K562 (cell line): ENCODE data around the gene VSIG4. TPM values are rescaled to one million over a fixed set of nuclear protein-coding genes. Genes with fewer than 3 reads are reported as not detected.

Source experiments
- ETV1 ChIP-seq: fragments of 450-650 bp; conservative IDR thresholded peaks from 2 replicates; pipeline ENCODE4 v1.6.1; 2016; ENCODE audit warnings: missing genetic modification characterization, control low read depth, low read depth, missing compliant biosample characterization
- FOXJ2 ChIP-seq: fragments of 200-800 bp; sonication (Bioruptor generic); IDR thresholded peaks from 2 replicates; pipeline ENCODE4 v1.6.1; 2016; ENCODE audit warnings: missing genetic modification characterization, missing compliant biosample characterization
- HDAC1 ChIP-seq, 2 experiments: fragments of 450-650 bp; IDR thresholded peaks; 2 replicates each; pipeline ENCODE4 v1.6.1; 2016 to 2017; ENCODE audit warnings: inconsistent platforms in 1 of 2, mild to moderate bottlenecking in 1 of 2, moderate library complexity in 1 of 2
- NCOA1 ChIP-seq: fragments of 450-650 bp; IDR thresholded peaks from 2 replicates; pipeline ENCODE4 v1.6.1; 2016; ENCODE audit warnings: low read depth
- NELFE ChIP-seq: IDR thresholded peaks from 2 replicates; pipeline ENCODE4 v1.6.1; 2011; ENCODE audit warnings: mild to moderate bottlenecking; ENCODE audit not compliant: insufficient read depth, insufficient read length
- NR2C1 ChIP-seq, 2 experiments: fragments of 450-650 bp; IDR thresholded peaks; 2 replicates each; pipeline ENCODE4 v1.6.1; 2017; ENCODE audit warnings: mild to moderate bottlenecking in 2 of 2, antibody characterized with exemption in 1 of 2, inconsistent platforms in 1 of 2, missing compliant biosample characterization in 1 of 2, missing genetic modification characterization in 1 of 2
- POLR2G ChIP-seq: fragments of 200-400 bp; formaldehyde crosslinking; IDR thresholded peaks from 2 replicates; pipeline ENCODE4 v1.6.1; 2017; ENCODE audit warnings: low read depth, mild to moderate bottlenecking, antibody characterized with exemption, low read length, moderate library complexity
- POLR2H ChIP-seq: IDR thresholded peaks from 2 replicates; pipeline ENCODE4 v1.6.1; 2016; ENCODE audit warnings: missing genetic modification characterization, low read depth, mild to moderate bottlenecking, control low read depth, missing compliant biosample characterization, moderate library complexity
- RAD21 ChIP-seq, 2 experiments: fragments of 250-450 bp in 1 of 2; fragments of 450-650 bp in 1 of 2; sonication (Bioruptor Pico) in 1 of 2; formaldehyde crosslinking in 1 of 2; IDR thresholded peaks in 1 of 2; conservative IDR thresholded peaks in 1 of 2; 2 replicates each; pipeline versions ENCODE4 v1.4.0 to v1.8.0; 2020 to 2022; ENCODE audit warnings: mild to moderate bottlenecking in 2 of 2, moderate library complexity in 1 of 2
- RBFOX2 ChIP-seq: fragments of 200-400 bp; formaldehyde crosslinking; IDR thresholded peaks from 2 replicates; pipeline ENCODE4 v1.6.1; 2017; ENCODE audit warnings: low read depth, mild to moderate bottlenecking, low read length, moderate library complexity
- RNF2 ChIP-seq: sonication (generic); IDR thresholded peaks from 2 replicates; pipeline ENCODE4 v1.6.1; 2016
- RUNX1 ChIP-seq: sonication (generic); IDR thresholded peaks from 2 replicates; pipeline ENCODE4 v1.6.1; 2016; ENCODE audit warnings: antibody characterized with exemption, low read depth
- ZFP36 ChIP-seq: fragments of 150-350 bp; IDR thresholded peaks from 2 replicates; pipeline ENCODE4 v1.6.1; 2018; ENCODE audit warnings: low read length, low read depth; ENCODE audit not compliant: partially characterized antibody
- ZNF23 ChIP-seq: fragments of 250-450 bp; sonication (Bioruptor Pico); IDR thresholded peaks from 2 replicates; pipeline ENCODE4 v1.4.0; 2020; ENCODE audit warnings: mild to moderate bottlenecking
- ZNF24 ChIP-seq: fragments of 450-650 bp; IDR thresholded peaks from 2 replicates; pipeline ENCODE4 v1.6.1; 2016
- polyA plus RNA-seq, 8 experiments: library from polyadenylated mRNA; depleted of rRNA in 4 of 8; stranded (reverse) in 5 of 8; unstranded in 3 of 8; fragments of >200 nt; fragmentation: Nextera tagmentation in 2 of 8; fragmentation: Illumina TruSeq in 1 of 8; extraction: Ambion mirVana in 2 of 8; extraction: Trizol in 1 of 8; gene quantifications; 2 replicates each; pipeline versions ENCODE4 v1.2.1 to v1.2.3, GENCODE V29; 2011 to 2014; ENCODE audit warnings: inconsistent platforms in 1 of 8, missing spikeins in 1 of 8
- total RNA-seq, 7 experiments: library from RNA; depleted of rRNA in 6 of 7; stranded (reverse); fragments of >200 nt in 6 of 7; fragmentation: Illumina TruSeq in 2 of 7; extraction: Trizol in 2 of 7; gene quantifications; 2 replicates each; pipeline versions ENCODE4 v1.2.1 to v1.2.3, GENCODE V29; 2011 to 2021; ENCODE audit warnings: low replicate concordance in 1 of 7
- TF ChIP-seq, protein P1 (sequence below): fragments of 450-650 bp; IDR thresholded peaks from 2 replicates; pipeline ENCODE4 v1.6.1; 2016; ENCODE audit warnings: mild to moderate bottlenecking, moderate library complexity
- TF ChIP-seq, protein P2 (sequence below): fragments of 250-450 bp; sonication (Bioruptor Pico); IDR thresholded peaks from 2 replicates; pipeline ENCODE4 v1.8.0; 2021; ENCODE audit warnings: moderate library complexity, mild to moderate bottlenecking, inconsistent platforms

VSIG4 gene
- total and polyA plus RNA-seq, 9 of the 15 experiments (the other 6 are each of a cell fraction or from before 2014, with no cell fraction given), result 0.22 to 1.6 (median 0.46) TPM; not detected in 1

DNA sequence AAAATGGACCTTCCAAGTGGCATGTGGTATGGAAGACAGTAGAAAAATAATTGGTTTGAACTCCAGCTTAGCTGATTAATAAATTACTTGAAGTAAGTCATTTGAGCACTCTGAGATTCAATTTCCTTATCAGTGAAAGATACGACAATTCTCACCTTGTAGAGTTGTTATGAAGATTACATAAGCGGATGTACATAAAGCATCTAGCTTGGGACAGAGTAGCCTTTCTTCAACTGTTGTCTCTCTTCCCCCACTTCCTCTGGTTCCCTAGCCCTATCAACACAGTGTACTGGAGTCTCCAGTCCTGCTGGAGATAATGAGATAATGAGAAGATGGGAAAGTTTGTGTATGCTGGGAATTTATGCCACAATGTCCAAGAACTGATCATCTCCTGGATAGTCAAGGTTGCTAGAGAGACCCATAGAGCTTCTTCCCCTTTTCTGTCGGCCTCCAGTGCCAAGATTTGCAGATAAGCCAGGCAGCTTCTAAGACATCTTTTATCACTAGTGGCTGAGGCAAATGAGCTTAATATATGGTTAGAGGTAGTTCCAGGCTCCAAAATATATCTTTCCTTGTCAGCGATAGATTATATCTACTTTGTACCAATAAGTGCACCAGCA, 33.9 kb downstream of the VSIG4 start (continued):
- TF ChIP-seq, protein P1, sequence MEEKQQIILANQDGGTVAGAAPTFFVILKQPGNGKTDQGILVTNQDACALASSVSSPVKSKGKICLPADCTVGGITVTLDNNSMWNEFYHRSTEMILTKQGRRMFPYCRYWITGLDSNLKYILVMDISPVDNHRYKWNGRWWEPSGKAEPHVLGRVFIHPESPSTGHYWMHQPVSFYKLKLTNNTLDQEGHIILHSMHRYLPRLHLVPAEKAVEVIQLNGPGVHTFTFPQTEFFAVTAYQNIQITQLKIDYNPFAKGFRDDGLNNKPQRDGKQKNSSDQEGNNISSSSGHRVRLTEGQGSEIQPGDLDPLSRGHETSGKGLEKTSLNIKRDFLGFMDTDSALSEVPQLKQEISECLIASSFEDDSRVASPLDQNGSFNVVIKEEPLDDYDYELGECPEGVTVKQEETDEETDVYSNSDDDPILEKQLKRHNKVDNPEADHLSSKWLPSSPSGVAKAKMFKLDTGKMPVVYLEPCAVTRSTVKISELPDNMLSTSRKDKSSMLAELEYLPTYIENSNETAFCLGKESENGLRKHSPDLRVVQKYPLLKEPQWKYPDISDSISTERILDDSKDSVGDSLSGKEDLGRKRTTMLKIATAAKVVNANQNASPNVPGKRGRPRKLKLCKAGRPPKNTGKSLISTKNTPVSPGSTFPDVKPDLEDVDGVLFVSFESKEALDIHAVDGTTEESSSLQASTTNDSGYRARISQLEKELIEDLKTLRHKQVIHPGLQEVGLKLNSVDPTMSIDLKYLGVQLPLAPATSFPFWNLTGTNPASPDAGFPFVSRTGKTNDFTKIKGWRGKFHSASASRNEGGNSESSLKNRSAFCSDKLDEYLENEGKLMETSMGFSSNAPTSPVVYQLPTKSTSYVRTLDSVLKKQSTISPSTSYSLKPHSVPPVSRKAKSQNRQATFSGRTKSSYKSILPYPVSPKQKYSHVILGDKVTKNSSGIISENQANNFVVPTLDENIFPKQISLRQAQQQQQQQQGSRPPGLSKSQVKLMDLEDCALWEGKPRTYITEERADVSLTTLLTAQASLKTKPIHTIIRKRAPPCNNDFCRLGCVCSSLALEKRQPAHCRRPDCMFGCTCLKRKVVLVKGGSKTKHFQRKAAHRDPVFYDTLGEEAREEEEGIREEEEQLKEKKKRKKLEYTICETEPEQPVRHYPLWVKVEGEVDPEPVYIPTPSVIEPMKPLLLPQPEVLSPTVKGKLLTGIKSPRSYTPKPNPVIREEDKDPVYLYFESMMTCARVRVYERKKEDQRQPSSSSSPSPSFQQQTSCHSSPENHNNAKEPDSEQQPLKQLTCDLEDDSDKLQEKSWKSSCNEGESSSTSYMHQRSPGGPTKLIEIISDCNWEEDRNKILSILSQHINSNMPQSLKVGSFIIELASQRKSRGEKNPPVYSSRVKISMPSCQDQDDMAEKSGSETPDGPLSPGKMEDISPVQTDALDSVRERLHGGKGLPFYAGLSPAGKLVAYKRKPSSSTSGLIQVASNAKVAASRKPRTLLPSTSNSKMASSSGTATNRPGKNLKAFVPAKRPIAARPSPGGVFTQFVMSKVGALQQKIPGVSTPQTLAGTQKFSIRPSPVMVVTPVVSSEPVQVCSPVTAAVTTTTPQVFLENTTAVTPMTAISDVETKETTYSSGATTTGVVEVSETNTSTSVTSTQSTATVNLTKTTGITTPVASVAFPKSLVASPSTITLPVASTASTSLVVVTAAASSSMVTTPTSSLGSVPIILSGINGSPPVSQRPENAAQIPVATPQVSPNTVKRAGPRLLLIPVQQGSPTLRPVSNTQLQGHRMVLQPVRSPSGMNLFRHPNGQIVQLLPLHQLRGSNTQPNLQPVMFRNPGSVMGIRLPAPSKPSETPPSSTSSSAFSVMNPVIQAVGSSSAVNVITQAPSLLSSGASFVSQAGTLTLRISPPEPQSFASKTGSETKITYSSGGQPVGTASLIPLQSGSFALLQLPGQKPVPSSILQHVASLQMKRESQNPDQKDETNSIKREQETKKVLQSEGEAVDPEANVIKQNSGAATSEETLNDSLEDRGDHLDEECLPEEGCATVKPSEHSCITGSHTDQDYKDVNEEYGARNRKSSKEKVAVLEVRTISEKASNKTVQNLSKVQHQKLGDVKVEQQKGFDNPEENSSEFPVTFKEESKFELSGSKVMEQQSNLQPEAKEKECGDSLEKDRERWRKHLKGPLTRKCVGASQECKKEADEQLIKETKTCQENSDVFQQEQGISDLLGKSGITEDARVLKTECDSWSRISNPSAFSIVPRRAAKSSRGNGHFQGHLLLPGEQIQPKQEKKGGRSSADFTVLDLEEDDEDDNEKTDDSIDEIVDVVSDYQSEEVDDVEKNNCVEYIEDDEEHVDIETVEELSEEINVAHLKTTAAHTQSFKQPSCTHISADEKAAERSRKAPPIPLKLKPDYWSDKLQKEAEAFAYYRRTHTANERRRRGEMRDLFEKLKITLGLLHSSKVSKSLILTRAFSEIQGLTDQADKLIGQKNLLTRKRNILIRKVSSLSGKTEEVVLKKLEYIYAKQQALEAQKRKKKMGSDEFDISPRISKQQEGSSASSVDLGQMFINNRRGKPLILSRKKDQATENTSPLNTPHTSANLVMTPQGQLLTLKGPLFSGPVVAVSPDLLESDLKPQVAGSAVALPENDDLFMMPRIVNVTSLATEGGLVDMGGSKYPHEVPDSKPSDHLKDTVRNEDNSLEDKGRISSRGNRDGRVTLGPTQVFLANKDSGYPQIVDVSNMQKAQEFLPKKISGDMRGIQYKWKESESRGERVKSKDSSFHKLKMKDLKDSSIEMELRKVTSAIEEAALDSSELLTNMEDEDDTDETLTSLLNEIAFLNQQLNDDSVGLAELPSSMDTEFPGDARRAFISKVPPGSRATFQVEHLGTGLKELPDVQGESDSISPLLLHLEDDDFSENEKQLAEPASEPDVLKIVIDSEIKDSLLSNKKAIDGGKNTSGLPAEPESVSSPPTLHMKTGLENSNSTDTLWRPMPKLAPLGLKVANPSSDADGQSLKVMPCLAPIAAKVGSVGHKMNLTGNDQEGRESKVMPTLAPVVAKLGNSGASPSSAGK, result 0 out of 2 replicates have a peak, but pooled peaks have one; percentile 8
- 0 out of 2 replicates have a peak, but pooled peaks have one; percentile 4 for TF ChIP-seq NCOA1
- peak; percentile 21; the same call in 1 of the 2 replicates for TF ChIP-seq ETV1 (tag)
- TF ChIP-seq, protein P2, sequence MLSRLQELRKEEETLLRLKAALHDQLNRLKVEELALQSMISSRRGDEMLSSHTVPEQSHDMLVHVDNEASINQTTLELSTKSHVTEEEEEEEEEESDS (CRISPR knock-in tag), result no peak
- TF ChIP-seq POLR2H, result 0 out of 2 replicates have a peak, but pooled peaks have one; percentile 1
- TF ChIP-seq RUNX1, result no peak
- 0 out of 4 replicates have a peak, but pooled peaks of 1 of the 2 experiments have one; percentile 2 for TF ChIP-seq RAD21 (CRISPR knock-in tag; conservative IDR thresholded peaks at IDR 0.05 in 1 of 2, IDR thresholded peaks at IDR 0.05 in 1 of 2)
- no peak for TF ChIP-seq ZFP36
- no peak for TF ChIP-seq NR2C1 (IDR thresholded peaks at IDR 0.05)
- 0 out of 2 replicates have a peak, but pooled peaks have one; percentile 18 for TF ChIP-seq NR2C1 (tag; IDR thresholded peaks at IDR 0.05)
- no peak for TF ChIP-seq ZNF24
- TF ChIP-seq ZNF23 (CRISPR knock-in tag), result no peak
- TF ChIP-seq RBFOX2, result peak; percentile 41
- TF ChIP-seq HDAC1 (IDR thresholded peaks at IDR 0.05), result no peak
- TF ChIP-seq POLR2G, result no peak
- TF ChIP-seq FOXJ2 (tag), result 0 out of 2 replicates have a peak, but pooled peaks have one; percentile 46
- TF ChIP-seq RNF2, result peak; percentile 68
- TF ChIP-seq NELFE, result no peak
